GM12865 (cell line): ENCODE measurements around the gene SIL1.

Experiments
- DNase-seq: peaks from one replicate; pipeline ENCODE4 v3.0.0; 2010; ENCODE audit warnings: low read depth
- H3K4me3 ChIP-seq: 2 replicates; pipeline ENCODE4 v1.5.1; 2011; ENCODE audit warnings: mild to moderate bottlenecking, low read depth, low read length, control low read depth
- CTCF ChIP-seq: IDR thresholded peaks from 2 replicates; pipeline ENCODE4 v1.5.1; 2011; ENCODE audit warnings: low read length, control low read depth, low read depth, inconsistent platforms; ENCODE audit not compliant: insufficient read depth; ENCODE audit errors: missing control alignments

The SIL1 gene

DNA sequence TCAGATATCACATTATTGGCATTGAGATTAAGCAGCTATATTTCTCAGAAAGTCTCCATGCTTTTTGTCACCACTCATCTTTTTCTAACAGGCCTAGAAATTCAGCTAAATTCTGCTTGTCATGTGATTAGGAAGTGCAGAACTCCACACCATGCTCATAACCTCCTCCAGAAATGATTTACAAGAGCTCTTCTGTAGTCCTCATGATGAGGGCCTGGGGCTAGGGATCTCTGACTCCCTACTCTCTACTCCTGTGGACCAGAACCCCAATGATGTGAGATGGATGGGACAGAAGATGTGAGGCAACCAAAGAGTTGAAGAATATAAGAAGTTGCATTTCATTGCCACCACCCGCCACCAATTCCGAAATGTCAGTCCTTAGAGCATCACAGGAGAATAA is 16.5 kb upstream of the SIL1 start:
- H3K4me3 ChIP-seq, result no peak overlapping the region
- no peak for DNase-seq
- TF ChIP-seq CTCF, result no peak

DNA sequence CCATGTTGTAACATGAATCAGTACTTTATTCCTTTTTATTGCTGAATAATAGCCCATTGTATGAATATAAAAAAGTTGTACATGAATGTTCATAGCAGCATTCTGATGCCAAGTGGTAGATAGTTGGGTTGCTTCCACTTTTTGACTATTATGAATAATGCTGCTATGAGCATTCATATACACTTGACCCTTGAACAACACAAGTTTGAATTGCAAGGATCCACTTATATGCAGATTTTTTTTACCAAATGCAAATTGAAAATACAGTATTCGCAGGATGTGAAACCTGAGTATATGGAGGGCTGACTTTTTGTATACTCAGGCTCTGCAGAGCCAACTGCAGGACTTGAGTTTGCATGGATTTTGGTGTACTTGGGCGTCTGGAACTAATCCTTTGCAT is 14.7 kb upstream of the SIL1 start:
- DNase-seq, result no peak
- TF ChIP-seq CTCF, result no peak
- H3K4me3 ChIP-seq, result no peak overlapping the region

- H3K4me3 ChIP-seq, result no peak overlapping the region
- DNase-seq, result no peak
- TF ChIP-seq CTCF, result no peak
Measured at GRCh38 chr5:139212486-139212885, 14.3 kb upstream of the SIL1 start.

GRCh38 chr5:139210585-139210984 is 12.4 kb upstream of the SIL1 start:
- no peak overlapping the region for H3K4me3 ChIP-seq
- TF ChIP-seq CTCF, result no peak
- no peak for DNase-seq

DNA sequence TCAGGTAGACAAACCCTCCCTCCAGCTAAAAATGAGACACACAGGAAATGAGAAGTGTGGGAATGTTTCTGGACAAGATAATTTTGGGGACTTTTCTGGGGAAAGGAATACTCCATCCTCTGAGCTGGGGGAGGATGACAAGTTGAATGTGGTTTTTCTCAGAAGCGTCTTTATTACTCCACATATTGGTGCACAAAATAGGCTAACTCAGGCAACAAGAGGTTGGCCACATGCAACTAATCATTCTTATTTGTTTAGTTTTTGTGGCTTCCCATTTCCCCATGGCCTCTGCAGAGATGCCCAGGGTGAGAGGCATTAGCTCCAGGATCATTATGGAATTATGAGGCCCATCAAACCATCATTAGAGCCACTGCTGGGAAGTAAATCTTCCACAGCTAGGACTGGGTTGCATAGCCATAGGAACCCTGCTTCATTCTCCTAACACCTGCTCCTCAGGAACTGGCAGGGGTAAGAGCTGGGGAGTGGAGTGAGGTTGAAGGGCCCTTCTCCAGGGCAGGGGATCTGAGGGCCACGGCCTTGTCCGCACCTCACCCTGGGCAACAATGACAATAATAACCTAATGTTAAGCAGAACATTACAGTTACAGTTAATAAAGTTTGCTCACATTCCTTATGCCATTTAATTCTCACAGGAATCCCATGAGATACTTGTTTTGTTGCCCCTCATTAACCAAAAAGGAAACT is 9.3 kb upstream of the SIL1 start:
- DNase-seq, result no peak
- TF ChIP-seq CTCF, result no peak

DNA sequence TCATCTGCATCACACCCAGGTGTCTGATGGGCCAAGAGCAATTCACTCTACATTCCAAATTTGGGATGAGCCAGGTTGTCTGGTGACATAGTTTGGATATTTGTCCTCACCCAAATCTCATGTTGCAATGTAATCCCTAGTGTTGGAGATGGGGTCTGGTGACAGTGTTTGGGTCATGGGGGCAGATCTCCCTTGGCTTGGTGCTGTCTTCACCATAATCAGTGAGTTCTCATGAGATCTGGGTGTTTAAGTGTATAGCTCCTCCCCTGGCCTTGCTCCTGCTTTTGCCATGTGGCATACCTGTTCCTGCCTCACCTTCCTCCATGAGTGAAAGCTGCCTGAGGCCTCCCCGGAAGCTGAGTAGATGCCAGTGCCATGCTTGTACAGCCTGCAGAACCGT is 7.4 kb upstream of the SIL1 start:
- TF ChIP-seq CTCF, result no peak
- no peak for DNase-seq
- no peak overlapping the region for H3K4me3 ChIP-seq

More for the DNA sequence above, 9.3 kb upstream of the SIL1 start:
- H3K4me3 ChIP-seq, result no peak overlapping the region

- no peak overlapping the region for H3K4me3 ChIP-seq
- TF ChIP-seq CTCF, result no peak
- DNase-seq, result no peak
Measured at GRCh38 chr5:139205124-139205523, 7.0 kb upstream of the SIL1 start.
